ENCODE measurements around the gene LRRTM3.

GRCh38 chr10:67017218-67017617 is 91.4 kb downstream of the LRRTM3 start:
- TF ChIP-seq RAD21 (conservative IDR thresholded peaks at IDR 0.05 in 1 of 2, IDR thresholded peaks at IDR 0.05 in 1 of 2) (no peak), CTCF (IDR thresholded peaks at IDR 0.05) (no peak), SMC3 (IDR thresholded peaks at IDR 0.05) (no peak), HEYL (CRISPR knock-in tag; IDR thresholded peaks at IDR 0.05) (no peak), POLR2AphosphoS2 (conservative IDR thresholded peaks at IDR 0.05; ENCODE audit: low read length) (no peak), ZSCAN20 (CRISPR knock-in tag; IDR thresholded peaks at IDR 0.05) (no peak), POLR2A (IDR thresholded peaks at IDR 0.05; ENCODE audit: low read length) (no peak), NR3C1 (IDR thresholded peaks at IDR 0.05) (no peak), MYC (IDR thresholded peaks at IDR 0.05; ENCODE audit: borderline replicate concordance, low read length) (no peak), CBX2 (IDR thresholded peaks at IDR 0.05; ENCODE audit: borderline replicate concordance, low read depth) (no peak), NFE2L2 (conservative IDR thresholded peaks at IDR 0.05; ENCODE audit: low read length) (no peak), REST (IDR thresholded peaks at IDR 0.05) (no peak)
- TF ChIP-seq, protein P1, sequence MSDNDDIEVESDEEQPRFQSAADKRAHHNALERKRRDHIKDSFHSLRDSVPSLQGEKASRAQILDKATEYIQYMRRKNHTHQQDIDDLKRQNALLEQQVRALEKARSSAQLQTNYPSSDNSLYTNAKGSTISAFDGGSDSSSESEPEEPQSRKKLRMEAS (IDR thresholded peaks at IDR 0.05), result no peak
